Endothelial cell of umbilical vein (primary cell): ENCODE data around the gene SIX4.

ENCODE experiments used
- EZH2 ChIP-seq: IDR thresholded peaks from 2 replicates; pipeline ENCODE4 v1.6.1; 2012; ENCODE audit warnings: borderline replicate concordance, low read depth, mild to moderate bottlenecking, moderate library complexity, low read length, inconsistent platforms; ENCODE audit not compliant: severe bottlenecking
- FOS ChIP-seq: IDR thresholded peaks from 2 replicates; pipeline ENCODE4 v1.6.1; 2011; ENCODE audit warnings: mild to moderate bottlenecking, low read length, moderate library complexity, borderline replicate concordance; ENCODE audit not compliant: insufficient read depth
- GATA2 ChIP-seq: IDR thresholded peaks from 2 replicates; pipeline ENCODE4 v1.7.0; 2011; ENCODE audit warnings: low read depth, mild to moderate bottlenecking, moderate library complexity, mixed read lengths, low read length; ENCODE audit not compliant: insufficient read length, insufficient read depth
- JUN ChIP-seq: IDR thresholded peaks from 2 replicates; pipeline ENCODE4 v1.6.1; 2011; ENCODE audit warnings: borderline replicate concordance, low read depth; ENCODE audit not compliant: insufficient read length, insufficient read depth
- MYC ChIP-seq: IDR thresholded peaks from one replicate; pipeline ENCODE4 v1.6.1; 2011; ENCODE audit warnings: mild to moderate bottlenecking, low read depth, low read length
- POLR2A ChIP-seq: IDR thresholded peaks from 2 replicates; pipeline ENCODE4 v1.6.1; 2012; ENCODE audit warnings: low read depth, mild to moderate bottlenecking, control low read depth, low read length
- POLR2AphosphoS5 ChIP-seq: IDR thresholded peaks from 2 replicates; pipeline ENCODE4 v1.6.1; 2012; ENCODE audit warnings: low read depth, mild to moderate bottlenecking, control low read depth, low read length, moderate library complexity; ENCODE audit not compliant: insufficient read depth
- TF ChIP-seq, protein P1 (sequence below), 2 donors: IDR thresholded peaks; 1 replicate in 1 of 2; 2 replicates in 1 of 2; pipeline ENCODE4 v1.5.1; 2011; ENCODE audit warnings: low read length in 2 of 2, mild to moderate bottlenecking in 2 of 2, moderate library complexity in 2 of 2, control low read depth in 1 of 2, inconsistent platforms in 1 of 2, low read depth in 1 of 2; ENCODE audit not compliant: insufficient read depth in 1 of 2; ENCODE audit errors: extremely low read depth in 1 of 2
- TF ChIP-seq, protein P2 (sequence below): IDR thresholded peaks from 2 replicates; pipeline ENCODE4 v1.6.1; 2011; ENCODE audit not compliant: insufficient read depth, insufficient read length

DNA sequence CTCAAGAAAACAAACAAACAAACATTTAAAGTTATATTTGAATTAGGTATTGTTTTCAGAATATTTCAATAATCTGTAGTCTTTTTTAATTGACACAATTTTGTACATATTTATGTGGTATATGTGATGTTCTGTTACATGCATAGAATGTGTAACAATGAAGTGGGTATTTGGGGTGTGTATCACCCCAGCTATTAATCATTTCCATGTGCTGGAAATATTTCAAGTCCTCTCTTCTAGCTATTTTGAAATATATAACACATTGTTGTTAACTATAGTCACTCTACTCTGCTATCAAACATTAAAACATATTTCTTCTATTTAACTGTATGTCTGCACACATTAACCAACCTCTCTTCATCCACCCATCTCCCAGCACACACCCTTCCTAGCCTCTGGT, 42.9 kb downstream of the SIX4 start:
- TF ChIP-seq POLR2A (no peak), EZH2 (no peak), MYC (no peak), POLR2AphosphoS5 (no peak), FOS (no peak), GATA2 (no peak), JUN (no peak)
- TF ChIP-seq, protein P1, sequence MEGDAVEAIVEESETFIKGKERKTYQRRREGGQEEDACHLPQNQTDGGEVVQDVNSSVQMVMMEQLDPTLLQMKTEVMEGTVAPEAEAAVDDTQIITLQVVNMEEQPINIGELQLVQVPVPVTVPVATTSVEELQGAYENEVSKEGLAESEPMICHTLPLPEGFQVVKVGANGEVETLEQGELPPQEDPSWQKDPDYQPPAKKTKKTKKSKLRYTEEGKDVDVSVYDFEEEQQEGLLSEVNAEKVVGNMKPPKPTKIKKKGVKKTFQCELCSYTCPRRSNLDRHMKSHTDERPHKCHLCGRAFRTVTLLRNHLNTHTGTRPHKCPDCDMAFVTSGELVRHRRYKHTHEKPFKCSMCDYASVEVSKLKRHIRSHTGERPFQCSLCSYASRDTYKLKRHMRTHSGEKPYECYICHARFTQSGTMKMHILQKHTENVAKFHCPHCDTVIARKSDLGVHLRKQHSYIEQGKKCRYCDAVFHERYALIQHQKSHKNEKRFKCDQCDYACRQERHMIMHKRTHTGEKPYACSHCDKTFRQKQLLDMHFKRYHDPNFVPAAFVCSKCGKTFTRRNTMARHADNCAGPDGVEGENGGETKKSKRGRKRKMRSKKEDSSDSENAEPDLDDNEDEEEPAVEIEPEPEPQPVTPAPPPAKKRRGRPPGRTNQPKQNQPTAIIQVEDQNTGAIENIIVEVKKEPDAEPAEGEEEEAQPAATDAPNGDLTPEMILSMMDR (IDR thresholded peaks at IDR 0.05; ENCODE audit: extremely low read depth in 1 of 2, insufficient read depth in 1 of 2, low read depth in 1 of 2, low read length in 2 of 2) = no peak
- TF ChIP-seq, protein P2, sequence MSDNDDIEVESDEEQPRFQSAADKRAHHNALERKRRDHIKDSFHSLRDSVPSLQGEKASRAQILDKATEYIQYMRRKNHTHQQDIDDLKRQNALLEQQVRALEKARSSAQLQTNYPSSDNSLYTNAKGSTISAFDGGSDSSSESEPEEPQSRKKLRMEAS = no peak
